NCI-H1930 (cell line): ENCODE data around the gene IRX4.

Experiments used
- DNase-seq, 2 experiments: peaks; one replicate each; lab custom pipeline; 2025; lab: John Stamatoyannopoulos, UW

IRX4 gene

GRCh38 chr5:1891391-1891790, 8.7 kb upstream of the IRX4 start:
- no peak for DNase-seq

GRCh38 chr5:1890296-1890695, 7.6 kb upstream of the IRX4 start:
- DNase-seq = no peak

GRCh38 chr5:1889321-1890065, 6.8 kb upstream of the IRX4 start:
- DNase-seq = no peak

- DNase-seq = no peak
Observed at GRCh38 chr5:1888541-1889251, 6.0 kb upstream of the IRX4 start.

GRCh38 chr5:1887588-1888360, 5.0 kb upstream of the IRX4 start:
- DNase-seq = no peak

GRCh38 chr5:1886846-1887587, 4.3 kb upstream of the IRX4 start:
- no peak for DNase-seq

GRCh38 chr5:1885868-1886845, 3.4 kb upstream of the IRX4 start:
- no peak for DNase-seq

GRCh38 chr5:1885404-1885755, 2.7 kb upstream of the IRX4 start:
- no peak for DNase-seq

- DNase-seq = no peak
Observed at GRCh38 chr5:1884678-1885403, 2.1 kb upstream of the IRX4 start.

GRCh38 chr5:1883925-1884677, 1.4 kb upstream of the IRX4 start:
- no peak for DNase-seq

- no peak for DNase-seq
Observed at GRCh38 chr5:1883120-1883924, 597 bp upstream of the IRX4 start.

GRCh38 chr5:1881731-1882336, 891 bp downstream of the IRX4 start:
- DNase-seq = no peak

GRCh38 chr5:1881098-1881572, 1.6 kb downstream of the IRX4 start:
- DNase-seq = no peak

- DNase-seq = no peak
Observed at GRCh38 chr5:1880377-1881025, 2.2 kb downstream of the IRX4 start.

- DNase-seq = no peak
Observed at GRCh38 chr5:1879292-1880263, 3.1 kb downstream of the IRX4 start.

GRCh38 chr5:1878050-1878849, 4.5 kb downstream of the IRX4 start:
- DNase-seq = no peak
